Activated naive CD8-positive, alpha-beta T cell treated with anti-CD3 and anti-CD28 coated beads for 36 hours (primary cell): ENCODE data around the gene CNOT11. TPM values are rescaled to one million over a fixed set of nuclear protein-coding genes. Genes with fewer than 3 reads are reported as not detected.
"Not testable (repeated sequence)": the region's sequence is repeated elsewhere in the genome, so short reads cannot be mapped to it uniquely, and the experiment has no call there.

ENCODE experiments used
- DNase-seq: peaks from one replicate; pipeline ENCODE4 v3.0.0; 2021
- H3K27ac Mint-ChIP-seq: one replicate; pipeline ENCODE4 v1.8.0; 2022; ENCODE audit warnings: mild to moderate bottlenecking, moderate library complexity, mixed read lengths
- H3K27me3 Mint-ChIP-seq: one replicate; pipeline ENCODE4 v1.8.0; 2022; ENCODE audit warnings: mild to moderate bottlenecking, mixed read lengths
- H3K36me3 Mint-ChIP-seq: one replicate; pipeline ENCODE4 v1.8.0; 2021; ENCODE audit warnings: mild to moderate bottlenecking, mixed read lengths
- H3K4me1 Mint-ChIP-seq: one replicate; pipeline ENCODE4 v1.8.0; 2021; ENCODE audit warnings: mixed read lengths
- H3K4me3 Mint-ChIP-seq: one replicate; pipeline ENCODE4 v1.8.0; 2022; ENCODE audit warnings: mild to moderate bottlenecking, moderate library complexity, mixed read lengths
- H3K9me3 Mint-ChIP-seq: one replicate; pipeline ENCODE4 v1.8.0; 2022; ENCODE audit warnings: mixed read lengths
- total RNA-seq, 2 experiments: library from RNA; stranded (reverse); gene quantifications; one replicate each; pipeline ENCODE4 v1.2.3, GENCODE V29; 2021

Gene CNOT11
- total RNA-seq, 2 experiments from 2014 or later = 60.7 to 64.7 TPM

- DNase-seq = no peak
- Mint-ChIP-seq H3K27ac (peak overlapping the region; percentile 98), H3K4me1 (peaks cover 71% of the 10 kb centered on the region), H3K36me3 (peaks cover 44% of the 10 kb centered on the region), H3K4me3 (peak overlapping the region; percentile 97), H3K27me3 (no peaks in the 10 kb centered on the region), H3K9me3 (no peaks in the 10 kb centered on the region)
Observed at GRCh38 chr2:101306410-101306809, 53.7 kb downstream of the CNOT11 start.

- no peak for DNase-seq
- peak overlapping the region; percentile 97 for H3K4me3 Mint-ChIP-seq
- H3K27me3 Mint-ChIP-seq = no peaks in the 10 kb centered on the region
- H3K9me3 Mint-ChIP-seq = no peaks in the 10 kb centered on the region
- peaks cover 38% of the 10 kb centered on the region for H3K36me3 Mint-ChIP-seq
- peaks cover 67% of the 10 kb centered on the region for H3K4me1 Mint-ChIP-seq
- peak overlapping the region; percentile 98 for H3K27ac Mint-ChIP-seq
Observed at GRCh38 chr2:101307503-101307902, 54.8 kb downstream of the CNOT11 start.

GRCh38 chr2:101307950-101308431 is 55.3 kb downstream of the CNOT11 start:
- peaks cover 65% of the 10 kb centered on the region for H3K4me1 Mint-ChIP-seq
- peak overlapping the region; percentile 97 for H3K4me3 Mint-ChIP-seq
- DNase-seq = no peak
- peak overlapping the region; percentile 98 for H3K27ac Mint-ChIP-seq
- H3K9me3 Mint-ChIP-seq = no peaks in the 10 kb centered on the region
- no peaks in the 10 kb centered on the region for H3K27me3 Mint-ChIP-seq
- peaks cover 33% of the 10 kb centered on the region for H3K36me3 Mint-ChIP-seq

- Mint-ChIP-seq H3K36me3 (peaks cover 30% of the 10 kb centered on the region), H3K9me3 (no peaks in the 10 kb centered on the region), H3K4me3 (peak within 1 kb of the TSS; percentile 97), H3K4me1 (peaks cover 62% of the 10 kb centered on the region), H3K27ac (peak within 1 kb of the TSS; percentile 98), H3K27me3 (no peaks in the 10 kb centered on the region)
- DNase-seq = peak; percentile 92
Observed at GRCh38 chr2:101308432-101309210, 55.9 kb downstream of the CNOT11 start, which contains the start of gene RNF149. RNF149 (minus strand) TSS chr2:101308701; CDS start chr2:101308588, 113 bp downstream.

GRCh38 chr2:101310090-101310833 is 57.6 kb downstream of the CNOT11 start:
- peaks cover 18% of the 10 kb centered on the region for H3K36me3 Mint-ChIP-seq
- H3K4me3 Mint-ChIP-seq = no peak overlapping the region
- peaks cover 48% of the 10 kb centered on the region for H3K4me1 Mint-ChIP-seq
- H3K9me3 Mint-ChIP-seq = no peaks in the 10 kb centered on the region
- no peaks in the 10 kb centered on the region for H3K27me3 Mint-ChIP-seq
- no peak for DNase-seq
- H3K27ac Mint-ChIP-seq = no peak overlapping the region

- H3K9me3 Mint-ChIP-seq = no peaks in the 10 kb centered on the region
- H3K36me3 Mint-ChIP-seq = peaks cover 10% of the 10 kb centered on the region
- peaks cover 47% of the 10 kb centered on the region for H3K4me1 Mint-ChIP-seq
- DNase-seq = no peak
- H3K4me3 Mint-ChIP-seq = peak overlapping the region; percentile 56
- peak overlapping the region; percentile 71 for H3K27ac Mint-ChIP-seq
- no peaks in the 10 kb centered on the region for H3K27me3 Mint-ChIP-seq
Observed at GRCh38 chr2:101310834-101311695, 58.4 kb downstream of the CNOT11 start.

- peaks cover 47% of the 10 kb centered on the region for H3K4me1 Mint-ChIP-seq
- DNase-seq = no peak
- H3K27me3 Mint-ChIP-seq = no peaks in the 10 kb centered on the region
- peak overlapping the region; percentile 15 for H3K4me3 Mint-ChIP-seq
- peaks cover 4% of the 10 kb centered on the region for H3K36me3 Mint-ChIP-seq
- H3K27ac Mint-ChIP-seq = no peak overlapping the region
- H3K9me3 Mint-ChIP-seq = peaks cover 2% of the 10 kb centered on the region
Observed at GRCh38 chr2:101311696-101312017, 59.0 kb downstream of the CNOT11 start.

- H3K27ac Mint-ChIP-seq, H3K9me3 Mint-ChIP-seq, H3K4me3 Mint-ChIP-seq, H3K36me3 Mint-ChIP-seq, DNase-seq, H3K27me3 Mint-ChIP-seq: not testable (repeated sequence)
- peaks cover 20% of the 10 kb centered on the region for H3K4me1 Mint-ChIP-seq
Observed at GRCh38 chr2:101316568-101316967, 63.9 kb downstream of the CNOT11 start.

Other genes with a start within 250 kb of the CNOT11 start
- 1 to 10 TPM; 2.0 to 2.1 TPM for gene TBC1D8, start 101.5 kb upstream of the CNOT11 start, total RNA-seq
- 10 to 100 TPM; 38.7 to 39.4 TPM for gene RNF149, start 55.8 kb downstream of the CNOT11 start, total RNA-seq
- not detected for gene CREG2, start 134.6 kb downstream of the CNOT11 start, total RNA-seq
- not detected for gene RFX8, start 222.2 kb downstream of the CNOT11 start, total RNA-seq